Activated CD8-positive, alpha-beta memory T cell treated with anti-CD3 and anti-CD28 coated beads for 36 hours (primary cell): ENCODE data around the gene GNG12. TPM values are rescaled to one million over a fixed set of nuclear protein-coding genes. Genes with fewer than 3 reads are reported as not detected.

ENCODE experiments used
- CTCF ChIA-PET: fragments of 350-600 bp; sonication (Branson Sonifier 250); formaldehyde crosslinking; loops from one replicate; lab custom pipeline; 2021; ENCODE audit warnings: antibody characterized with exemption; lab: Charles Lee
- POLR2A ChIA-PET: fragments of 350-600 bp; sonication (Branson Sonifier 250); formaldehyde crosslinking; loops from one replicate; lab custom pipeline; 2021; ENCODE audit warnings: antibody characterized with exemption; lab: Charles Lee
- total RNA-seq, 2 experiments: library from RNA; stranded (reverse); gene quantifications; one replicate each; pipeline ENCODE4 v1.2.3, GENCODE V29; 2021

The GNG12 gene
- total RNA-seq, 2 experiments from 2014 or later, result 0.27 to 0.34 TPM

- ChIA-PET POLR2A (no interaction called here), CTCF (interaction anchor here (0.6 to 0.9 kb wide), 2 partner anchors 11 to 20 kb away, joined by 3 read pairs; partner anchors contain the start of gene GADD45A)
These were observed 128.9 kb downstream of the GNG12 start for GRCh38 chr1:67704351-67704750.

GRCh38 chr1:67701876-67702275 is 131.4 kb downstream of the GNG12 start:
- CTCF ChIA-PET, result no interaction called here
- POLR2A ChIA-PET, result no interaction called here

GRCh38 chr1:67700692-67701410 is 132.4 kb downstream of the GNG12 start:
- ChIA-PET CTCF (interaction anchor here (1.7 kb wide), 1 partner anchor 18 kb away, joined by 5 read pairs; no protein-coding TSS in a partner anchor), POLR2A (interaction anchor here (0.9 to 1.2 kb wide), 2 partner anchors 15 to 16 kb away, joined by 3 to 5 read pairs; partner anchors contain the start of gene GADD45A)

GRCh38 chr1:67700220-67700619 is 133.0 kb downstream of the GNG12 start:
- CTCF ChIA-PET, result interaction anchor here (1.7 kb wide), 1 partner anchor 17 kb away, joined by 5 read pairs; no protein-coding TSS in a partner anchor
- POLR2A ChIA-PET, result interaction anchor here (0.9 to 1.2 kb wide), 2 partner anchors 14 to 16 kb away, joined by 3 to 5 read pairs; partner anchors contain the start of gene GADD45A

GRCh38 chr1:67696708-67697107 is 136.6 kb downstream of the GNG12 start:
- POLR2A ChIA-PET, result no interaction called here
- CTCF ChIA-PET, result no interaction called here

- ChIA-PET POLR2A (no interaction called here), CTCF (no interaction called here)
These were observed 137.3 kb downstream of the GNG12 start for GRCh38 chr1:67695963-67696362.

- CTCF ChIA-PET, result no interaction called here
- POLR2A ChIA-PET, result no interaction called here
These were observed 141.6 kb downstream of the GNG12 start for GRCh38 chr1:67691712-67692111.

- POLR2A ChIA-PET, result no interaction called here
These were observed 142.9 kb downstream of the GNG12 start for GRCh38 chr1:67690411-67690810.

GRCh38 chr1:67690018-67690363 is 143.3 kb downstream of the GNG12 start:
- ChIA-PET CTCF (no interaction called here), POLR2A (no interaction called here)

More at GRCh38 chr1:67690411-67690810, 142.9 kb downstream of the GNG12 start:
- CTCF ChIA-PET, result no interaction called here

GRCh38 chr1:67689267-67690017 is 143.8 kb downstream of the GNG12 start:
- POLR2A ChIA-PET, result no interaction called here

GRCh38 chr1:67688526-67689219 is 144.6 kb downstream of the GNG12 start:
- ChIA-PET CTCF (no interaction called here), POLR2A (no interaction called here)

More at GRCh38 chr1:67689267-67690017, 143.8 kb downstream of the GNG12 start:
- CTCF ChIA-PET, result no interaction called here

- POLR2A ChIA-PET, result no interaction called here
- CTCF ChIA-PET, result no interaction called here
These were observed 145.6 kb downstream of the GNG12 start for GRCh38 chr1:67687649-67688048.

GRCh38 chr1:67687198-67687545 is 146.1 kb downstream of the GNG12 start:
- ChIA-PET POLR2A (interaction anchor here (1.4 kb wide), 1 partner anchor 13 kb away, joined by 5 read pairs; no protein-coding TSS in a partner anchor), CTCF (no interaction called here)

GRCh38 chr1:67686267-67687197 is 146.7 kb downstream of the GNG12 start:
- POLR2A ChIA-PET, result interaction anchor here (0.9 to 1.4 kb wide), 2 partner anchors 12 to 14 kb away, joined by 3 to 5 read pairs; no protein-coding TSS in a partner anchor
- CTCF ChIA-PET, result interaction anchor here (0.6 kb wide), 1 partner anchor 79 kb away, joined by 3 read pairs; no protein-coding TSS in a partner anchor

GRCh38 chr1:67685558-67686266 is 147.6 kb downstream of the GNG12 start:
- CTCF ChIA-PET, result interaction anchor here (0.6 kb wide), 1 partner anchor 78 kb away, joined by 3 read pairs; no protein-coding TSS in a partner anchor
- POLR2A ChIA-PET, result interaction anchor here (0.6 to 1.8 kb wide), 7 partner anchors 9 to 256 kb away, joined by 3 to 9 read pairs (median 5); partner anchors contain the start of gene SERBP1

- POLR2A ChIA-PET, result interaction anchor here (0.6 to 1.8 kb wide), 9 partner anchors 9 to 352 kb away, joined by 3 to 9 read pairs (median 5); partner anchors contain the start of gene SERBP1
- CTCF ChIA-PET, result interaction anchor here (1.0 to 1.5 kb wide), 3 partner anchors 19 to 124 kb away, joined by 3 read pairs; no protein-coding TSS in a partner anchor
These were observed 148.2 kb downstream of the GNG12 start, which contains the start of gene GADD45A for GRCh38 chr1:67685067-67685557. TSS of gene GADD45A (plus strand) at chr1:67685201. CDS start at chr1:67685495, 294 bp downstream.

- POLR2A ChIA-PET, result interaction anchor here (0.6 to 1.8 kb wide), 8 partner anchors 10 to 351 kb away, joined by 3 to 9 read pairs (median 6); partner anchors contain the start of gene SERBP1
- CTCF ChIA-PET, result interaction anchor here (1.0 to 1.5 kb wide), 3 partner anchors 19 to 124 kb away, joined by 3 read pairs; no protein-coding TSS in a partner anchor
These were observed 148.7 kb downstream of the GNG12 start for GRCh38 chr1:67684526-67685066.
